NCI-H2196 treated with DMSO at 0.1 percent for 48 hours (cell line): ENCODE results near the gene ZC3H4.
"Not testable (repeated sequence)": the region's sequence is repeated elsewhere in the genome, so short reads cannot be mapped to it uniquely, and the experiment has no call there.

Experiments
- DNase-seq: peaks from one replicate; lab custom pipeline; 2025; ENCODE audit not compliant: unreplicated experiment; lab: John Stamatoyannopoulos, UW

Gene ZC3H4

GRCh38 chr19:47050562-47050961 lies 63.0 kb downstream of the ZC3H4 start:
- DNase-seq = not testable (repeated sequence)

GRCh38 chr19:47049307-47049700 lies 64.3 kb downstream of the ZC3H4 start:
- DNase-seq = no peak

GRCh38 chr19:47047763-47048405 lies 65.7 kb downstream of the ZC3H4 start:
- peak; percentile 94 for DNase-seq

GRCh38 chr19:47047272-47047762 lies 66.3 kb downstream of the ZC3H4 start:
- DNase-seq = no peak

- DNase-seq = no peak
These were observed 67.6 kb downstream of the ZC3H4 start for GRCh38 chr19:47045867-47046470.

GRCh38 chr19:47044946-47045866 lies 68.4 kb downstream of the ZC3H4 start:
- no peak for DNase-seq

- DNase-seq = no peak
These were observed 72.7 kb downstream of the ZC3H4 start for GRCh38 chr19:47040869-47041268.

GRCh38 chr19:47039239-47039874 lies 74.2 kb downstream of the ZC3H4 start:
- DNase-seq = no peak

- DNase-seq = no peak
These were observed 75.8 kb downstream of the ZC3H4 start for GRCh38 chr19:47037766-47038165.

- no peak for DNase-seq
These were observed 77.4 kb downstream of the ZC3H4 start for GRCh38 chr19:47036097-47036651.

GRCh38 chr19:47035127-47036096 lies 78.2 kb downstream of the ZC3H4 start:
- DNase-seq = peak; percentile 69

GRCh38 chr19:47032171-47032811 lies 81.3 kb downstream of the ZC3H4 start:
- peak; percentile 40 for DNase-seq

- no peak for DNase-seq
These were observed 85.4 kb downstream of the ZC3H4 start for GRCh38 chr19:47028195-47028601.

GRCh38 chr19:47027586-47028088 lies 85.9 kb downstream of the ZC3H4 start:
- no peak for DNase-seq

- DNase-seq = no peak
These were observed 86.7 kb downstream of the ZC3H4 start for GRCh38 chr19:47026889-47027288.

- no peak for DNase-seq
These were observed 87.4 kb downstream of the ZC3H4 start for GRCh38 chr19:47026156-47026555.

GRCh38 chr19:47024502-47024901 lies 89.1 kb downstream of the ZC3H4 start:
- no peak for DNase-seq

GRCh38 chr19:47023448-47023794 lies 90.2 kb downstream of the ZC3H4 start:
- no peak for DNase-seq
